ENCODE measurements around the gene WSB1. TPM values are rescaled to one million over a fixed set of nuclear protein-coding genes. Genes with fewer than 3 reads are reported as not detected.

WSB1 gene
- total and polyA plus RNA-seq, 9 of the 15 experiments (the other 6 are each of a cell fraction or from before 2014, with no cell fraction given) = 22.8 to 229 (median 81.1) TPM

DNA sequence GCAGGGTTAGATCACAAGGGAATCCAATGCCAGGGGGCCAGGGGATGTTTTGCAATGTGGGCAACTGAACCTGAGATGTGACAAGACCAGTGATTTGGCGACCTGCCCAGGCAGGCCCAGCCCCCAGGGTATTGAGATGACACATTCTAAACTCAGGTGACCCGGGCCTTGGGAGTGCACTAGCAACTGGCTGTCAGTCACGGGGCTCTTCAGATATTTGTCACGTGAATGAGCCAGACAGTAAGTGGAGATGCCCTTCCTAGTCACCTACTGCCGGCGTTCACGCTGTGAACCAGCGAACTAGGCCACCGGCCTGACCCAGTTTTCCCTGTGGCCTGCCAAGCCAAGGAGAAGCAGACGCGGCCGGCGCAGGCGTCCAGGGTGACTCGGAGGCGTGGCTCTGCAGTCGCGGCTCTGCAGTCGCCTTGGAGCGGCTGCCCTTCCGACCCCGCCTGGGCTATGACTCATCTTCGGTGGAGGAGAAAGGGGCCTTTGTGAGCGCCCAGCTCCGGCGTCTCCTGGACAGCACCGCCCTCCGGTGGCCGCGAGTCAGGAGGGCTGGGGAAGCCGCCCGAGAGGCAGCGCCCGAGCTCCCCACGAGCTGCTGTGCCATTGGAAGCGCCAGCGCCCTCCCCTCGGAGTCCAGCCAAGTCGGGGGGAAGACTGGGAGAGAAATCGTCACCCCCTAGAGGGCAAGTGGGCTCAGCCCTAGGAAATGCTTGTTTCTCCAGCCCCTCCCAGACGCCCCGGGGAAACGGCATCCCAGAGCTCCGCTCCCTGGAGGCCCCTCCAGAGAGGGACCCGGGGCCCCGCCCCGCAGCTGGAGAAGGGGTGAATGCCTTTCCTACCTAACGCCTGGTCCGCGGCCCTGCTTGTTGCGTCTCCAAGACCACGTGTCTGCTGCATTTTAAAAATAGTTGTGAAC is 38.8 kb downstream of the WSB1 start (continued):
- TF ChIP-seq, protein P1, sequence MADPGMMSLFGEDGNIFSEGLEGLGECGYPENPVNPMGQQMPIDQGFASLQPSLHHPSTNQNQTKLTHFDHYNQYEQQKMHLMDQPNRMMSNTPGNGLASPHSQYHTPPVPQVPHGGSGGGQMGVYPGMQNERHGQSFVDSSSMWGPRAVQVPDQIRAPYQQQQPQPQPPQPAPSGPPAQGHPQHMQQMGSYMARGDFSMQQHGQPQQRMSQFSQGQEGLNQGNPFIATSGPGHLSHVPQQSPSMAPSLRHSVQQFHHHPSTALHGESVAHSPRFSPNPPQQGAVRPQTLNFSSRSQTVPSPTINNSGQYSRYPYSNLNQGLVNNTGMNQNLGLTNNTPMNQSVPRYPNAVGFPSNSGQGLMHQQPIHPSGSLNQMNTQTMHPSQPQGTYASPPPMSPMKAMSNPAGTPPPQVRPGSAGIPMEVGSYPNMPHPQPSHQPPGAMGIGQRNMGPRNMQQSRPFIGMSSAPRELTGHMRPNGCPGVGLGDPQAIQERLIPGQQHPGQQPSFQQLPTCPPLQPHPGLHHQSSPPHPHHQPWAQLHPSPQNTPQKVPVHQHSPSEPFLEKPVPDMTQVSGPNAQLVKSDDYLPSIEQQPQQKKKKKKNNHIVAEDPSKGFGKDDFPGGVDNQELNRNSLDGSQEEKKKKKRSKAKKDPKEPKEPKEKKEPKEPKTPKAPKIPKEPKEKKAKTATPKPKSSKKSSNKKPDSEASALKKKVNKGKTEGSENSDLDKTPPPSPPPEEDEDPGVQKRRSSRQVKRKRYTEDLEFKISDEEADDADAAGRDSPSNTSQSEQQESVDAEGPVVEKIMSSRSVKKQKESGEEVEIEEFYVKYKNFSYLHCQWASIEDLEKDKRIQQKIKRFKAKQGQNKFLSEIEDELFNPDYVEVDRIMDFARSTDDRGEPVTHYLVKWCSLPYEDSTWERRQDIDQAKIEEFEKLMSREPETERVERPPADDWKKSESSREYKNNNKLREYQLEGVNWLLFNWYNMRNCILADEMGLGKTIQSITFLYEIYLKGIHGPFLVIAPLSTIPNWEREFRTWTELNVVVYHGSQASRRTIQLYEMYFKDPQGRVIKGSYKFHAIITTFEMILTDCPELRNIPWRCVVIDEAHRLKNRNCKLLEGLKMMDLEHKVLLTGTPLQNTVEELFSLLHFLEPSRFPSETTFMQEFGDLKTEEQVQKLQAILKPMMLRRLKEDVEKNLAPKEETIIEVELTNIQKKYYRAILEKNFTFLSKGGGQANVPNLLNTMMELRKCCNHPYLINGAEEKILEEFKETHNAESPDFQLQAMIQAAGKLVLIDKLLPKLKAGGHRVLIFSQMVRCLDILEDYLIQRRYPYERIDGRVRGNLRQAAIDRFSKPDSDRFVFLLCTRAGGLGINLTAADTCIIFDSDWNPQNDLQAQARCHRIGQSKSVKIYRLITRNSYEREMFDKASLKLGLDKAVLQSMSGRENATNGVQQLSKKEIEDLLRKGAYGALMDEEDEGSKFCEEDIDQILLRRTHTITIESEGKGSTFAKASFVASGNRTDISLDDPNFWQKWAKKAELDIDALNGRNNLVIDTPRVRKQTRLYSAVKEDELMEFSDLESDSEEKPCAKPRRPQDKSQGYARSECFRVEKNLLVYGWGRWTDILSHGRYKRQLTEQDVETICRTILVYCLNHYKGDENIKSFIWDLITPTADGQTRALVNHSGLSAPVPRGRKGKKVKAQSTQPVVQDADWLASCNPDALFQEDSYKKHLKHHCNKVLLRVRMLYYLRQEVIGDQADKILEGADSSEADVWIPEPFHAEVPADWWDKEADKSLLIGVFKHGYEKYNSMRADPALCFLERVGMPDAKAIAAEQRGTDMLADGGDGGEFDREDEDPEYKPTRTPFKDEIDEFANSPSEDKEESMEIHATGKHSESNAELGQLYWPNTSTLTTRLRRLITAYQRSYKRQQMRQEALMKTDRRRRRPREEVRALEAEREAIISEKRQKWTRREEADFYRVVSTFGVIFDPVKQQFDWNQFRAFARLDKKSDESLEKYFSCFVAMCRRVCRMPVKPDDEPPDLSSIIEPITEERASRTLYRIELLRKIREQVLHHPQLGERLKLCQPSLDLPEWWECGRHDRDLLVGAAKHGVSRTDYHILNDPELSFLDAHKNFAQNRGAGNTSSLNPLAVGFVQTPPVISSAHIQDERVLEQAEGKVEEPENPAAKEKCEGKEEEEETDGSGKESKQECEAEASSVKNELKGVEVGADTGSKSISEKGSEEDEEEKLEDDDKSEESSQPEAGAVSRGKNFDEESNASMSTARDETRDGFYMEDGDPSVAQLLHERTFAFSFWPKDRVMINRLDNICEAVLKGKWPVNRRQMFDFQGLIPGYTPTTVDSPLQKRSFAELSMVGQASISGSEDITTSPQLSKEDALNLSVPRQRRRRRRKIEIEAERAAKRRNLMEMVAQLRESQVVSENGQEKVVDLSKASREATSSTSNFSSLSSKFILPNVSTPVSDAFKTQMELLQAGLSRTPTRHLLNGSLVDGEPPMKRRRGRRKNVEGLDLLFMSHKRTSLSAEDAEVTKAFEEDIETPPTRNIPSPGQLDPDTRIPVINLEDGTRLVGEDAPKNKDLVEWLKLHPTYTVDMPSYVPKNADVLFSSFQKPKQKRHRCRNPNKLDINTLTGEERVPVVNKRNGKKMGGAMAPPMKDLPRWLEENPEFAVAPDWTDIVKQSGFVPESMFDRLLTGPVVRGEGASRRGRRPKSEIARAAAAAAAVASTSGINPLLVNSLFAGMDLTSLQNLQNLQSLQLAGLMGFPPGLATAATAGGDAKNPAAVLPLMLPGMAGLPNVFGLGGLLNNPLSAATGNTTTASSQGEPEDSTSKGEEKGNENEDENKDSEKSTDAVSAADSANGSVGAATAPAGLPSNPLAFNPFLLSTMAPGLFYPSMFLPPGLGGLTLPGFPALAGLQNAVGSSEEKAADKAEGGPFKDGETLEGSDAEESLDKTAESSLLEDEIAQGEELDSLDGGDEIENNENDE (IDR thresholded peaks at IDR 0.05; ENCODE audit: low read depth, low read length) = no peak
- TF ChIP-seq JUND (IDR thresholded peaks at IDR 0.05; ENCODE audit: borderline replicate concordance, low read depth, low read length) = peak; percentile 99
- TF ChIP-seq JUND (tag; IDR thresholded peaks at IDR 0.05; ENCODE audit: borderline replicate concordance, low read depth, low read length) = peak; percentile 99
- no peak for TF ChIP-seq SMARCC2 (IDR thresholded peaks at IDR 0.05; ENCODE audit: low read depth)
- no peak; the same call in 1 of the 2 replicates for TF ChIP-seq MAFF (IDR thresholded peaks at IDR 0.05; ENCODE audit: low read length)
- TF ChIP-seq FIP1L1 (IDR thresholded peaks at IDR 0.05; ENCODE audit: low read depth, low read length, poor library complexity, severe bottlenecking) = peak; percentile 74
- TF ChIP-seq MNT (conservative IDR thresholded peaks at IDR 0.05) = peak; percentile 92 to 96
- TF ChIP-seq SMAD4 (CRISPR knock-in tag; conservative IDR thresholded peaks at IDR 0.05) = peak; percentile 91
- 0 out of 2 replicates have a peak, but pooled peaks have one; percentile 39 for TF ChIP-seq THRB (CRISPR knock-in tag; conservative IDR thresholded peaks at IDR 0.05)
- no peak for TF ChIP-seq FOXA3 (CRISPR knock-in tag; conservative IDR thresholded peaks at IDR 0.05 in 1 of 2, IDR thresholded peaks at IDR 0.05 in 1 of 2)
- peak; percentile 75; the same call in 1 of the 2 replicates for TF ChIP-seq LCOR (CRISPR knock-in tag; IDR thresholded peaks at IDR 0.05)
